Right forelimb (tissue), 1 donor: Measurements from ENCODE around the gene PDPK1.
"Not testable (repeated sequence)": the region's sequence is repeated elsewhere in the genome, so short reads cannot be mapped to it uniquely, and the experiment has no call there.

Experiments
- DNase-seq: peaks from one replicate; pipeline ENCODE4 v3.0.0-alpha.2; 2018

PDPK1 gene

DNA sequence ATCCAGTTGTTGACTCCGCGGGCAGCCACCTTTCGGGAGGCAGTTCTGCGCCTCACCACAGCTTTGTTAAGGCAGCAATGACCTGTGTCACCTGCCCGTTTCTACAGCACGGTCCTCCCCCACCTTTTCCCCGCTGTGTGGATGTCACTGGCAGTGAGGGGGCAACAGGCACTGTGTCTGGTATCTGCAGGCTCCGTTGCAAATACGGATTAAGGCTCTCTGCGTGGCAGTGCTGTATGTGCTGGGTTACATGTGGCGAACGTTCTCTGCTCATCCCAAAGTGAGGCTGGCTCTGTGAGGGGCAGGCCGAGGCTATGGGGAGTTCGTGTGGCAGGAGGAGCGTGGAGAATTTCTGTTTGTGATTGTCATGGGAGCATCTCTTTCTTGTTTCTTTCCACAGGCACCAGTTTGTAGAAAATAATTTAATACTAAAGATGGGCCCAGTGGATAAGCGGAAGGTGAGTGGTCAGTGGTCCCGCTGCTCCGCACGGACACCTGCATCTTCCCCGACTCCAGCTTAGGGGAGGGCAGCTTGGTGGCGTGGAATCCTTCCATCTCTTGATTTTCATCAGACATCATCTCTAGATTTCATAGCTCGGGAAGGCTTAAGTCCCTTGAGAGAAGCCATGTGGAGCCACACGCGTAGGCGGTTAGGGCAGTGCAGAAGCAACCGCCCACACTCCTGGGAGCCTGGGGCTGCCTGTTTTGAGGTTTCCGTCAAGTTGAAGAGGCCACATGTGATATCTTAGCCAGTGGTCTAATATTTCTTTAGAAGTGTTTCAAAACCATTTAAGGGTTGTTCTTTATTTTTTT lies 57.8 kb downstream of the PDPK1 start:
- DNase-seq, result no peak

DNA sequence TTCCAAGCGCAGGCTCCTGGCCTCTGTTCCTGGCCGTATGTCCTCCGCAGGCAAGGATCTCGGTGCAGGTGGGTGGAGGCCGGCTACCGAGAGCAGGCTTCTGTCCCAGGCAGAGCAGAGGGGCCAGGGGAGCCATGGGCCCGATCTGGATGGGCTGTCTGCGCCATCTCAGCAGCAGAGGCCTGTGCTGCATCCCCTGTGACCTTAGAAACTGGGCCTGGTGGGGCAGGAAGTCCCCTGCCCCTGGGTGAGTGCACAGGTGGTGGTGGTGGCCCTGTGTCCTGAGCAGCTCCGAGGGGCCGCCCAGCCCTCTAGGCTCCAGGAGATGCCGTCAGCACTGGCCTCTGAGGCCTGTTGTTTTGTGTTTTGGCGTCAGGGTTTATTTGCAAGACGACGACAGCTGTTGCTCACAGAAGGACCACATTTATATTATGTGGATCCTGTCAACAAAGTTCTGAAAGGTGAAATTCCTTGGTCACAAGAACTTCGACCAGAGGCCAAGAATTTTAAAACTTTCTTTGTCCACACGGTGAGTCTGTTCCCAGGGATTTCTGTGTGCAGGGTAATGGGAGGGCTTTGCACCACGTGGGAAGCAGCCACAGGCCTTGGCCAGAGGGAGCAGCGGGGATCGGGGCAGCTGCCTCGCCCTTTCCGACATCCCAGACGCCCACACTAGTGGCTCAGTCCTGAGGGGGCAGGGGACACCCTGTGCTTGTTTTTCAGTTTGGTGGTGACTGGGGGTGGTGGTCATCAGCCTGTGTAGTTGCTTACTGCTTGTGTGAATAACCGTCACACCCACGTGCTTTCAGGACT lies 59.1 kb downstream of the PDPK1 start:
- DNase-seq, result no peak

DNA sequence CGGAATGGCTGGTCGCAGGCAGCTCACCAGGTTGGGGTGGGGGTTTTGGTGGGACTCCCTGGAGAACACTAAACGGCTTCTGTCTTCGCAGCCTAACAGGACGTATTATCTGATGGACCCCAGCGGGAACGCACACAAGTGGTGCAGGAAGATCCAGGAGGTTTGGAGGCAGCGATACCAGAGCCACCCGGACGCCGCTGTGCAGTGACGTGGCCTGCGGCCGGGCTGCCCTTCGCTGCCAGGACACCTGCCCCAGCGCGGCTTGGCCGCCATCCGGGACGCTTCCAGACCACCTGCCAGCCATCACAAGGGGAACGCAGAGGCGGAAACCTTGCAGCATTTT lies 59.7 kb downstream of the PDPK1 start:
- DNase-seq, result no peak

DNA sequence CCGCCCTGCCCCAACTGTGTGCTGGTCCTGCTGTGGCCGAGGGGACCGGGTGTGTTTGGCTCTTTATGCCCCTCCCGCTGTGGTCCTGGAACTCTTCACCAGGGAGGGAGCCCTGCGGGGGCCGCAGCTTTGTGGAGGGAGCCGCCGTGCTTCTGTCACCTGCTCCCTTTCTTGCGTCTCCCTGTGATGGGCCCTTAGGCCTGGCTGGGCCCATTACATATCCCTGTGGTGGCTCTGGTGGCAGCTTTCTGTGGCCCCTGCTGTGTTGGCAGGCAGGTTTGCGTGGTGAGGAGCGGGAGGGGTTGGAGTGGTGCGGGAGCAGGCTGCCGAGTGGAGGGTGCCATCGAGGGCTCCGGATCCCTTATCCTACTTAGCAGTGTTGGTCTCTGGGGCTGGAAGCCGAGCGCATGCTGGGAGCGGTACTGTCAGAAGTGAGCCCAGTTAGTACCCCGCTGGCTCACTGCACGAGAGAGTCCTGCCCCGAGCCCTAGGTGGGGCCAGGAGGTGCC lies 60.4 kb downstream of the PDPK1 start:
- no peak for DNase-seq

DNA sequence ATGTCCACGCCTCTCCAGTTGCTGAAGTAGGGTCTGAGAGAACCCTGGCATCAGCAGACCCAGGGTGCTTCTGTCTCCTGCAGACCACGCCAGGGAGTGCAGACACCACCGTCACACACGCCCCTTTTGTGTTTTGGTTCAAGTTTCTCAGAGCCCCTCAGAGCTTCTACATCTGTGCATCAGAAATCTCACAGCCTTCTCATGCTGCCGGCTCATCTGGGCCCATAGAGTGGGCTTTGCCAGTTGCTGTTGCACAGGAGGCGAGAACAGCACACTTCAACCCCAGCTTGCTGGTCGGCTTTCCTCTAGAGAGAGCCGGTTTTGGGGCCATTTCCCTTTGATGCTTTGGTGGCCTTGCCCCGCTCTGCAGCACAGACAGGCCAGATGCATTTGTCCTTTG lies 60.9 kb downstream of the PDPK1 start:
- DNase-seq, result no peak

DNA sequence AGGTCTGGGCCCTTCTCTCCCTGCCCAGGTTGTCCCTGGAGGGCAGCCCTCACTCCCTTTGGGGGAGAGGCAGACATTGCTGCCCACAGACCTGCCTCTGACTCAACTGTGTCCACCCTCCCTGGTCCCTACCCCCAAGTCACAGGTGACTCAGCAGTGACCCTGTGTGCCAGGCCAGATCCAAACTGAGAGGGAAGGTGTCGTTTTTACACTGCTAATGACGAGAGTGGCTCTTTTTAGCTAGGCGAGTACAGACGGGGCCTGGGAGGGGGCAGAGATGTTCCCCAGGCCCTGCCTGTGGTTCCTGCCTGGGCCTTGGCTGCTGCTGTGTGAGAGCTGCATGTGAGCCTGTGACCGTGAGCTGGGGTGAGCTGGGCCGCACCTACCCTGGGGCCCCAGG lies 61.3 kb downstream of the PDPK1 start:
- not testable (repeated sequence) for DNase-seq

DNA sequence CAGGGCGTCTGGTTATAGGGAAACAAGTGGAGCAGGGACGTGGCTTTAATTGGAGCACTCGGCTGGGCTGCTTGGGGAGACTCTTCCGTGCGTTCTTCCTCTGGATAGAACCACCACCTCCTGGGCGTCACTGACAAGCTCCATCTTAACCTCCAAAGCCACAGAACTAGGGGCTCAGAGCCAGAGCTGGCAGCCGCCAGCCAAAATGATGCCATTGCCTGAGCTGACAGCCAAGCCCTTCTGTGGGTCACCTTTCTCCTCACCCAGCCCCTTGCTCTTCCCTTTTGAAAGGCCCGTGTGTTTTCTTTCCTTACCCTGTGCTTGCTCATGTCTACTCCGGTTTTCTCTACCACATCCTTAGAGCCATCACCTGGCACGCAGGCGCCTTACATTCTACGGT lies 62.0 kb downstream of the PDPK1 start:
- DNase-seq, result not testable (repeated sequence)

DNA sequence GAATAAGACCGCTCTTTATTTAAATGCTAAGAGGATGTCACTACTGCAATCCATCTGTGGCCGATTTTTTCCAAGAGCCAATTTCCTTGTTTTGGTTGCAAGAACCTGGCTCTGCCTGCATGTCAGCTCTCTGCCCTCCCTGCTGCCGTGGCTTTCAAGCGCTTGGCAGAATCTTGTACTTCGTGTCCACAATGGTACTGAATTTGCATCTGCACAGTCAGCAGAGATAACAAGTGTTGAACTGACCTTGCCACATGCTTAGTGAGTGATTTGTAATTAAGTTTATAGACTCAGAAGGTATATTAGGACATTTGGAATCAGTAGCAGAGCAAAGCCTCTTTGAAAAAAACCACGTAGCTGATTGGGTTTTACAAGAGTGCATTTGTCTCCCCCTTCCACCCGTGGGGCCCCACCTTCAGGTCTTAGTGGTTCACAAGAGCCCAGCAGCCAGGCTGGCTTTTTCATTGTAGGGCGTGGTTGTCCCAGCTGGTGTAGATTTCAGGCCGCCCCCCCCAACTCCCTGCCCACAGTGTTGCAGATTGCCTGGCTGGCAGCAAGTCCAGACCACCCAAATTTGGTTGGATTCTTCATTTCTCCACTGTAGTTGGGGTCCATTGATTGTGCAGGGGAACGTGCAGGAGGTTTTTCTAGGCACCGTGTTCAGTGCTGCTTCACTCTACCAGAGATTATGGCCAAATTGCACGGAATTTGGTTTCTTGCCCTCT lies 63.6 kb downstream of the PDPK1 start:
- DNase-seq, result not testable (repeated sequence)

DNA sequence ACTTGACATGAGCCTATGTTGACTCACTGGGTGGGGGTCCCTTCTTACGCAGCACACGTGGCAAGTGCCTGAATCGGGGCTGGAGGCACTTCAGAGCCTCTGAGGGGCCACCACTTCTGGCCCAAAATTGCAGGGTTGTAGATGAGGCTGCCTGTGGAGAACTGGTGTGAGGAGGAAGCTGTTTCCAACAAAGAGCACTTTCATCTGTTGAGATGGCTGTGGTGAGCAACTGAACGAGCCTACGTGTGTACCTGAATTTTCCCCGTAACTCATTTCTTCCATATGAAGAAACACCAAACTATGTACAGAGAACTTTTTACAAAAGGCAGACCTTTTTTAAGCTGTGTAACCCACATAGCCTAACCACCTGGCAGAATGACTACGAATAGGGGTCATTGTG lies 64.4 kb downstream of the PDPK1 start:
- DNase-seq, result not testable (repeated sequence)

DNA sequence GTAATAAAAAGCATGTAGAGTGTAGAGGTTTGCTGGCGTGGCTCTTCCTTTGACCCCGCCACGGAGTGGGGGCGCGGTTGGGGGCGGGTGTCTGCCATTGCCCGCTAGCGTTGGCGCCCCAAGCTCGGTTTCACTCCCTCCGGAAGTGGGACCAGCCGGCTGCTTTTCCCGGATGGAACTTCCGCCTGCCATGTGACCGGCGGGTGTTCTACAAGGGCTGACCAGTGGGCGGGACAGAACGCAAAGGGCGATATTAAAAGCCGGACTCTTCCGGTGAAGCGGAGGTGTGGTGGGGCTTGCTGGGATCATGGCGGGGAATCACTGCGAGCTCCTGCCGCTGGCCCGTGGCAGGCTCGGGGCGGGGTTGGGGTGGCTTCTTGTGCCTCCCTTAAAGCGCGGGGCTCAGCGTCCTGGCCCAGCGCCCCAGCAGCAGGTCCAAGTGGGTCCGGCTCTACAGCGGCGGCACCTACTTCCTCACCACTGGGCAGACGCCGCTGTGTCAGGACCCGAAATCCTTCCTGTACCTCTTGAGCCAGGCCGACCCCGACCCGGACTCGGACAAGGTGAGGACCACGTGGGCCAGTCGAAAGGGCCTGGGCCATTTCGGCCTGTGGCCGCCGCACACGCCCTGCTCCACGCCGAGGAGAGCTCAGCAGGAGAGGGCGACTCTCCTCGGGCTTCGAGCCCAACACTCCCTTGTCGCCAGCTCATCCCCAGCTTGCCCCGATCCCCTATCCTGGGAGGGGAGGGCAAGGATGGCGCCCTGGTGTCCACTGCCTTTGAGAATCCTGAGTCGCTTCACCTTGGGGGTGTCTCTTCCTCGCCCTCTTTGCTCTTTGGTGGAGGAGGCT lies 65.6 kb downstream of the PDPK1 start:
- peak; percentile 99 for DNase-seq

DNA sequence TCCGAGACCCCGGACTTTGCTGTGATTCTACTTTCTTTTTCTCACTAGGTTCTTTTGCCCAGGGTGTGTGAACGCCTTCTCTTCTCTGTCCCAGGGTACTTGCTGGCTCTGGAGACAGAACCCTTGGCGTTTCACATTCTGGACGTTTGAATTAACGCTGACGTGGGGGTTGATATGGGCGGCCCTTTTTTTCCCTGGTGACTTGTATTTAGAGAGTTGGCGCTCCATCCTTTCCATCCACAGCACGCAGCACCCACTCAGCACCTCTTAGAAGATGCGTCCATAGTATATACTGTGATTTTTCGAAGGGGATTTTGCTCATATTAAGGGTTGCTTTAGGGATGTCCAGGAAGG lies 66.2 kb downstream of the PDPK1 start:
- not testable (repeated sequence) for DNase-seq

DNA sequence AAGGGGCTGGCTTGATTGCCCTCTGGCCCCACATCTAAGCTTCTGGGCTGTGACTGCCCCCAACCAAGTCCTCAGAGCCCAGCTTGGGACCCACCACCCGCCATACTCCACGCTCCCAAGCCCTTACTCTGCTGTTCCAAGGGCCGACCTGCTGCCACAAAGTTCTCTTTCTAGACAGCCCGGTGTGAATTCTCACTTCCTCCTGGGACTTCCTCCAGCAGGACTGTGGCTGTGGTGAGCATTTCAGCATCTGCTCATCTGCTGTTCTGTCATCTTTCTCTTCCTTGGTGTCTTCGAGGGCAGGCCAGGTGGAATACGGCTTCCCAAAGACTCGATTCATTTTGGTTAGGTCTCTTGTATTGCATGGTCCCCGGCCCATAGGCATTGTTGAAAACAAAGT lies 69.0 kb downstream of the PDPK1 start:
- not testable (repeated sequence) for DNase-seq

DNA sequence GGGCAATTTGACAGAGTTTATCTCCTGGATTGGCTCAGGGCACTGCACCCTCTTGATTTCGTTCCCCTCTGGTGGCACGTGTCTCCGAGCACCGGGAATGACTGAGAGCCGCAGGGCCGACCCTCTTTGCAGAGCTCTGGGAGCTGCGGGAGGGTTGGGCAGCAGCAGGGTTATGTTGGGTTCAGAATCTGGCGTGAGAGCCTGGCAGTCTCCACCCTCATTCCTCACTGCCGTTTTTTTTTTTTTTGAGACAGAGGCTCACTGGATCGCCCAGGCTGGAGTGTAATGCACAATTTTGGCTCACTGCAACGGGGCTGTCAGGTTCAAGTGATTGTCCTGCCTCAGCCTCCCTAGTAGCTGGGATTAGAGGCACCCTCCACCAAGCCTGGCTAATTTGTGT lies 71.5 kb downstream of the PDPK1 start:
- not testable (repeated sequence) for DNase-seq

DNA sequence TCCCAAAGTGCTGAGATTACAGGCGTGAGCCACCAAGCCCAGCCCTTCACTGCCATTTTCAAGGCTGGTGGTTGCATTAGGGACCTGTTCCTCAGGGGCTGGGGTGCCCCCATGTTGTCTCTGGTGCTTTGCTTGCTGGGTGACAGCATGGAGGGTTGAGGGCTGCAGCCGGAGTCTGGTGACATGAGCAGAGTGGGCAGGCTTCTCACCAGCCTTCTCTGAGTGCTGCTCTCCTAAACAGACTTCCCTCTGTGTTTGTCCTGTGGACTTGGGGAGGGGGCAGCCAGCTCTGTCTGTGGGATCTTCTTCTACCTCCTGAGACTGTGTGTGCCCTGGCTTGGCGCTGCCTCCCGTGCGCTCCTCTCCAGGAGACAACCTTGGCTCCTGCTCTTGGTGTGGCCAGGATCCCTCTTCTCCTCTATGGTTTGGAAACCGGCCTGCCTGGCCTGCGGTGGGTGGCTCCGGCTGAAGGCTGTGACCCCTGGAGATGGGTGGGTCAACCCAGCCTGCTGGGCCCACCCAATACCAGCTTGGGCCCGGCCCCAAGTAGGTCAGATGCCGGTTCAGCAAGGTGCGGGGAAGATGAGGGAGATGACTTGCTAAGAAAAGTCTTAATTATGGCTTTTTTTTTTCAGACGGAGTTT lies 72.1 kb downstream of the PDPK1 start:
- DNase-seq, result no peak

DNA sequence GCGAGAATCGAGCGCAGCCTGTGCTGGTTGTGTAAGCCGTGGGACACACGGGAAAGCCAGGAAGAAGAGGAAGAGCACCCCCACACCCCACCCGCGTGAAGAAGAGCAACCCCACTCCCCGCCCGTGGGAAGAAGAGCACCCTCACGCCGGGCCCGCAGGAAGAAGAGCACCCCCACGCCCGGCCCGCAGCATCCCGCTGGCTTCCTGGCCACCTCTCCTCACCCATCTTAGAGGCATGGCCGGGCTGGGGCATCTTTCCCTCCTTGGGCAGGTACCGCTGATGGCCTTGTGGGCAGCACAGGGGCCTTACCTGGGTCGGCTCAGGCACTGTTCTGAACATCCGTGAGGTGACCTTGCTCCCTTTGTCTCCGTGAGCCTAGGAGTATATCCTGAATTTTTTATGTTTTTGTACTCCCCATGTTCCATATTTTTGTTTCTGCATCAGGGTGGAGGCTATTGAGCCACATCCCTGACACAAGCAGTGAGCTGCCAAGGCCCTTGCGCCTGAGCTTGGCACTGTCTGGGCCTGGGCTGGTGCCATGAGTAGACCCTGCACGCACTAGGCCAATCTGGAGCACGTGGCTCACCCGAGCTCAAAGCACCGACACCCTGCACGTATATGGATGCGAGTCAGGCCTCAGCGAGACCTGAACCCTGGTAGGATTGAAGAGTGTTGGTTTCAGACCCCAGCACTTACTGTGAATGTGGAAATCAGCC lies 73.1 kb downstream of the PDPK1 start:
- no peak for DNase-seq

DNA sequence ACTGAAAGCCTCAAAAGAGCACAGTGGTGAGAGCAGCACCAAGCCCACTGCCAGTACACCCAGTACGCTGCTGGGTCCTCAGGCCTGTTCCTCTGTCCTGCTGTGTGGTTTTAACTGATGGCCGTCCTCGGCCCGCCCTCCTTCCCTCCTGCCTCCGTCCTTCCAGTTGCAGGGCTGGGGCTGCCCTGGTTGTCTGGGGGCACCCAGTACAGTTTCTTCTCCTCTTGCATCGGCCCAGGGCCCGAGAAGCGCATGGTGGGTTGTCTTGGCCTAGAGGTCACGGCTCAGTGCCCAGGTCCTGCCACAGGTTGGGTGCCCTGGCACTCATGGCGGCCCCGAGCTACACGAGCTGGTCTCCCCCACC lies 73.7 kb downstream of the PDPK1 start:
- DNase-seq, result no peak

DNA sequence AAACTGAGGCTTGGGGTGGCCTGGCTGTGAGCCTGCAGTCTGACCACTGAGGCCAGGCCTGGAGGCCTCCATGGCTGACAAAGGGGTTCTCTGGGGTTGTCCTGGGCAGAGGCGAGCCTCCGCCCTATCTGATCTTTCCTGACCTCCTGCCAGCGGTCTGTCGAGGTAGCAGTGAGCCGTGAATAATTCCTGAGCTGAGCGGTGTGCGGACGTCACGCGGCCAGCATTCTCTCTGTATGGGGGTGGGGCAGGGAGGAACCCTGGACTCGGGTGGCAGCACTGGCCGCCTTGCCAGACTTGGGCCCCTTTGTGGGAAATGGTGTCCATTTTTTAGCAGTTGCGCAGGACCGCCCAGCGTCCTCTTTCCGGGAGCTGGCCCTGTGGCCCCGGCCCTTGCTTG lies 74.1 kb downstream of the PDPK1 start:
- not testable (repeated sequence) for DNase-seq

DNA sequence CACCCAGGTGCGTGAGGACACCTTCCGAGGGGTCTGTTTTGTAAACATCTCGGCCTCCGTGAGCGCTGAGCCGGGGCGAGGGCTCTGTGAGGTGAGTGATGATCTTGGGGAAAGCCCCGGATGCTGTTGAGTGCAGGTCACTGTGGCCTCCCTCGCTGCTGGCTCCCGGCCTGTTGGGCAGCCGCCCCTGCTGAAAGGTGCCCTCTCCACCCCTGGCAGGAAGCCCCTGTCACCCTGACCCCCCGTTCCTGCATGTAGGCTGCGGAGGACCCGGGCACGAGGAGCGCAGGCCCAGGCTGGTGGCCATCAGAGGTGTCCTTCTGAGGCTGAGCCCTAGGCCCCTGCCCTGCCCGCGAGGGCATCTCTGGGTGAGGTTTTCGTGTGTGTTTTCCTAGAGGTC lies 75.4 kb downstream of the PDPK1 start:
- not testable (repeated sequence) for DNase-seq

DNA sequence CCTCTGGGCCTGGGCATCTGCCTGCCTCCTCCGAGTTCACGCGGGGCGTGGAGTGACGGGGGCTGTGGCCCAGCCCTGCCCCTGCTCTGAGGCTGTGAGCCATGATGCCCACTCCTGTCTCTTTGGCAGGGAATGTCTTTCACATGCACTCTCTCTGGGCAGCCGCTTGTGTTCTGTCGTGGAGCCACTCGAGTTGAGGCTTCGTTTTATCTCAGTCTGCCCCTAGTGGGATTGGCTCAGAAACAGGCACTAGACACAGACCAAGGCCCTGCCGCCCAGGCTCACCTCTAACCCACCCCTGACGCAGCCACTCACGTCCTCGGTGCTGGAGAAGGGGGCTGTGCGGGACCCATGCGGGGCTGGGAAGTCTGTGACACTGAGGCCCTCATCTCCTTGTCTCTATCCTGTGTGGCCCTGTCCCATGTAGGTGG lies 77.0 kb downstream of the PDPK1 start:
- DNase-seq, result no peak

DNA sequence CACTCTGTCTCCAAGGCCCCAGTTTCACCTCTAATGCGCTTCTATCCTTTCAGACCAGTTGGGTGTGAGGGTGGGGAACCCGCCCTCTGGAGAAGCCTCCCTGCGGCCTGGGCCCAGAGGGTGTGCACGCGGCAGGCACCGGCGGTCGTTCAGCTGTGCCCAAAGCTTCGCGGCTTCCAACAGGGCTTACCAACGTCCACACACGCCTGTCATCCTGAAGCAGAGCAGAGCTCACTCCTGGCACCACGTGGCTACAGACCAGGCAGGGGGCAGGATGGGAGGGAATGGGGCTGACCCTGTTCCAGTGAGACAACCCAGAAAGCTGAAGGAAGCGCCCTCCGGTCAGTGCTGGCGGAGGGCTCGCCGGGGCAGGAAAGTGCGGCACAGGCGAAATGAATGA lies 81.1 kb downstream of the PDPK1 start:
- DNase-seq, result not testable (repeated sequence)

DNA sequence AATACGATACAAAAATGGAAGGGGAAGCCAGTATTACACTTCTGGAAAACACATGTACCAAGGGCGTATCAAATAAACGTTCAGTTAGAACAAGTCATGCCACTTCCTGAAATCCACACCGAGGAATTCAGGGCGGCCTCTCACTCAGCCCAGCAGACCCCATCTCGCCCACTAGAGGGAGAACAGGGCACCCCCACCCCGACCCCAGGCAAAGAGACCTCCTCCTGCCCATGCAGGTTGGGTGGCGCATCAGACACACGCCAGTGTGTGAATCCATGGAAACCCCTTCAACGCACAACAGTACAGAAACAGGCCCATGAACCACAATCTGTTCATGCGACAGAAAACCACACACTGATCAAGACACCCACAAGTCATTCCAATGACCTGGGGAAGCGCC lies 81.8 kb downstream of the PDPK1 start:
- DNase-seq, result not testable (repeated sequence)
